DOHH2 (cell line): ENCODE data around the gene CLASP2.

ENCODE experiments used
- EZH2phosphoT487 ChIP-seq: fragments of 200-600 bp; sonication (generic); IDR thresholded peaks from 2 replicates; pipeline ENCODE4 v1.6.1; 2017; ENCODE audit warnings: borderline replicate concordance, mild to moderate bottlenecking, antibody characterized with exemption, low read length, moderate library complexity, mixed read lengths
- TF ChIP-seq, protein P1 (sequence below): fragments of 200-600 bp; sonication (generic); IDR thresholded peaks from one replicate; pipeline ENCODE4 v1.5.1; 2014; ENCODE audit warnings: antibody characterized with exemption, mild to moderate bottlenecking, low read depth, low read length; ENCODE audit not compliant: poor library complexity, severe bottlenecking

DNA sequence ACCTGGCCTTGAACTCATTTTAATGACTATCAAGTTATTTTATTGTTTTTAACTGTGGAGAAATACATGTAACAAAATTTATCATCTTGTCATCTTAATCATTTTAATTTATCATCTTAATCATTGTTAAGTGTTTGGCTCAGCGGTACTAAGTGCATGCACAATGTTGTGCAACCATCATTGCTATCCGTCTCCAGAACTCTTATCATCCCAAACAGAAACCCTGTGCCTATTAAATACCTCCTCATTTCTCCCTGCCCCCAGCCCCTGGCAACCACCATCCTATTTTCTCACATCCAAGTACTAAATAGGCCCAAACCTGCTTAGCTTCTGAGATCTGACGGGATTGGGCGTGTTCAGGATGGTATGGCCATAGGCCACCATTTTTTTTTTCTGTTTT is 226.3 kb downstream of the CLASP2 start:
- TF ChIP-seq, protein P1, sequence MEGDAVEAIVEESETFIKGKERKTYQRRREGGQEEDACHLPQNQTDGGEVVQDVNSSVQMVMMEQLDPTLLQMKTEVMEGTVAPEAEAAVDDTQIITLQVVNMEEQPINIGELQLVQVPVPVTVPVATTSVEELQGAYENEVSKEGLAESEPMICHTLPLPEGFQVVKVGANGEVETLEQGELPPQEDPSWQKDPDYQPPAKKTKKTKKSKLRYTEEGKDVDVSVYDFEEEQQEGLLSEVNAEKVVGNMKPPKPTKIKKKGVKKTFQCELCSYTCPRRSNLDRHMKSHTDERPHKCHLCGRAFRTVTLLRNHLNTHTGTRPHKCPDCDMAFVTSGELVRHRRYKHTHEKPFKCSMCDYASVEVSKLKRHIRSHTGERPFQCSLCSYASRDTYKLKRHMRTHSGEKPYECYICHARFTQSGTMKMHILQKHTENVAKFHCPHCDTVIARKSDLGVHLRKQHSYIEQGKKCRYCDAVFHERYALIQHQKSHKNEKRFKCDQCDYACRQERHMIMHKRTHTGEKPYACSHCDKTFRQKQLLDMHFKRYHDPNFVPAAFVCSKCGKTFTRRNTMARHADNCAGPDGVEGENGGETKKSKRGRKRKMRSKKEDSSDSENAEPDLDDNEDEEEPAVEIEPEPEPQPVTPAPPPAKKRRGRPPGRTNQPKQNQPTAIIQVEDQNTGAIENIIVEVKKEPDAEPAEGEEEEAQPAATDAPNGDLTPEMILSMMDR: no peak
- no peak for TF ChIP-seq EZH2phosphoT487
